Left ventricle myocardium inferior (tissue), 1 donor: Measurements from ENCODE around the gene TSHR. TPM values are rescaled to one million over a fixed set of nuclear protein-coding genes. Genes with fewer than 3 reads are reported as not detected.

Source experiments
- DNase-seq: peaks from one replicate; pipeline ENCODE4 v3.0.0-alpha.2; 2020
- H3K27ac ChIP-seq: fragments of 200-600 bp; replicated peaks from 2 replicates; pipeline ENCODE4 v1.8.0; 2021
- H3K27me3 ChIP-seq: fragments of 200-600 bp; 2 replicates; pipeline ENCODE4 v1.8.0; 2021; ENCODE audit warnings: low read depth
- H3K36me3 ChIP-seq: fragments of 200-600 bp; 2 replicates; pipeline ENCODE4 v1.8.0; 2021
- H3K4me1 ChIP-seq: fragments of 200-600 bp; 2 replicates; pipeline ENCODE4 v1.8.0; 2021
- H3K4me3 ChIP-seq: fragments of 200-600 bp; 2 replicates; pipeline ENCODE4 v1.8.0; 2021; ENCODE audit warnings: mild to moderate bottlenecking, moderate library complexity
- H3K9me3 ChIP-seq: fragments of 200-600 bp; replicated peaks from 2 replicates; pipeline ENCODE4 v1.8.0; 2021
- intact Hi-C: fragments of 100-400 bp; cut with micrococcal nuclease; formaldehyde crosslinking; loops from one replicate; pipeline ENCODE4 v1.11.0; 2022
- total RNA-seq: library from RNA; stranded (reverse); fragmentation: NEBNext Ultra II Directional; extraction: Animal tissue kit (Norgen Biotek cat#: 25700); gene quantifications from one replicate; pipeline ENCODE4 v1.2.1, GENCODE V29; 2021
- TF ChIP-seq, protein P1 (sequence below): fragments of 200-600 bp; IDR thresholded peaks from 2 replicates; pipeline ENCODE4 v1.8.0; 2021; ENCODE audit warnings: antibody characterized with exemption, mild to moderate bottlenecking, borderline replicate concordance
- donor health status: DM: no; HTN: yes; CAD: no; lungs with severe emphysema.

Gene TSHR
- total RNA-seq, 1 donor from 2014 or later, result not detected

DNA sequence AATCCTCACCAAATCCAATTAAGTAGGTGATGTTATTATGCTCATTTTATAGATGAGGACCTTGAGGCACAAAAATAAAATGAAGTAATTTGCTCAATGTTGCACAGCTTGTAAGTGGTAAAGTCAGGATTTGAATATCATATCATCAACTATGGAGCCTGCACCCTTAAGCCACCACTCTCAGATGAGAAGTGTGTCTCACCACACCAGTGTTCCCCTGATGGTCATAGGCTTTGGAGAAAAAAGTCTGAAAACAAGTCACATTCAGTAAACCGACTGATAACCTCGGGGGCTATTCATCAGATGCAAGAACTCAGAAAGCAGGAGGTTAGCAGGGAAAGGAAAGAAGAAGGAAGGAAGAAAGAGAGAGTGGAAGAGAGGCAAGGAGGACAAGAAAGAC lies 2.8 kb downstream of the TSHR start:
- TF ChIP-seq, protein P1, sequence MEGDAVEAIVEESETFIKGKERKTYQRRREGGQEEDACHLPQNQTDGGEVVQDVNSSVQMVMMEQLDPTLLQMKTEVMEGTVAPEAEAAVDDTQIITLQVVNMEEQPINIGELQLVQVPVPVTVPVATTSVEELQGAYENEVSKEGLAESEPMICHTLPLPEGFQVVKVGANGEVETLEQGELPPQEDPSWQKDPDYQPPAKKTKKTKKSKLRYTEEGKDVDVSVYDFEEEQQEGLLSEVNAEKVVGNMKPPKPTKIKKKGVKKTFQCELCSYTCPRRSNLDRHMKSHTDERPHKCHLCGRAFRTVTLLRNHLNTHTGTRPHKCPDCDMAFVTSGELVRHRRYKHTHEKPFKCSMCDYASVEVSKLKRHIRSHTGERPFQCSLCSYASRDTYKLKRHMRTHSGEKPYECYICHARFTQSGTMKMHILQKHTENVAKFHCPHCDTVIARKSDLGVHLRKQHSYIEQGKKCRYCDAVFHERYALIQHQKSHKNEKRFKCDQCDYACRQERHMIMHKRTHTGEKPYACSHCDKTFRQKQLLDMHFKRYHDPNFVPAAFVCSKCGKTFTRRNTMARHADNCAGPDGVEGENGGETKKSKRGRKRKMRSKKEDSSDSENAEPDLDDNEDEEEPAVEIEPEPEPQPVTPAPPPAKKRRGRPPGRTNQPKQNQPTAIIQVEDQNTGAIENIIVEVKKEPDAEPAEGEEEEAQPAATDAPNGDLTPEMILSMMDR, result no peak
- peaks cover 31% of the 10 kb centered on the region for H3K27me3 ChIP-seq
- H3K4me1 ChIP-seq, result peaks cover 11% of the 10 kb centered on the region
- H3K27ac ChIP-seq, result no peak overlapping the region
- DNase-seq, result no peak
- H3K4me3 ChIP-seq, result no peak overlapping the region
- no peaks in the 10 kb centered on the region for H3K36me3 ChIP-seq
- no peaks in the 10 kb centered on the region for H3K9me3 ChIP-seq
- intact Hi-C loops, result no loop called here

GRCh38 chr14:80958939-80959338 lies 3.5 kb downstream of the TSHR start:
- Histone ChIP-seq H3K27me3 (peaks cover 31% of the 10 kb centered on the region), H3K4me1 (peaks cover 11% of the 10 kb centered on the region), H3K4me3 (no peak overlapping the region), H3K9me3 (no peaks in the 10 kb centered on the region), H3K36me3 (no peaks in the 10 kb centered on the region), H3K27ac (no peak overlapping the region)
- DNase-seq, result no peak
- intact Hi-C loops, result no loop called here
- TF ChIP-seq, protein P1, result no peak

- Histone ChIP-seq H3K36me3 (no peaks in the 10 kb centered on the region), H3K27ac (no peak overlapping the region), H3K27me3 (peaks cover 31% of the 10 kb centered on the region), H3K4me1 (peaks cover 11% of the 10 kb centered on the region), H3K9me3 (no peaks in the 10 kb centered on the region), H3K4me3 (no peak overlapping the region)
- no peak for DNase-seq
- intact Hi-C loops, result no loop called here
- TF ChIP-seq, protein P1, result no peak
These were observed 4.1 kb downstream of the TSHR start for GRCh38 chr14:80959496-80959895.

- no peak overlapping the region for H3K4me3 ChIP-seq
- TF ChIP-seq, protein P1, result no peak
- H3K27ac ChIP-seq, result no peak overlapping the region
- intact Hi-C loops, result no loop called here
- H3K27me3 ChIP-seq, result peaks cover 29% of the 10 kb centered on the region
- DNase-seq, result no peak
- H3K4me1 ChIP-seq, result no peaks in the 10 kb centered on the region
- no peaks in the 10 kb centered on the region for H3K9me3 ChIP-seq
- H3K36me3 ChIP-seq, result no peaks in the 10 kb centered on the region
These were observed 9.6 kb downstream of the TSHR start for GRCh38 chr14:80965037-80965436.

- no peak overlapping the region for H3K4me3 ChIP-seq
- no peak overlapping the region for H3K27ac ChIP-seq
- no peaks in the 10 kb centered on the region for H3K9me3 ChIP-seq
- H3K27me3 ChIP-seq, result peaks cover 53% of the 10 kb centered on the region
- no peak for DNase-seq
- TF ChIP-seq, protein P1, result no peak
- H3K4me1 ChIP-seq, result no peaks in the 10 kb centered on the region
- no peaks in the 10 kb centered on the region for H3K36me3 ChIP-seq
- intact Hi-C loops, result no loop called here
These were observed 18.7 kb downstream of the TSHR start for GRCh38 chr14:80973931-80974641.
